WTC11 (cell line): Measurements from ENCODE around the gene SSC5D. TPM values are rescaled to one million over a fixed set of nuclear protein-coding genes. Genes with fewer than 3 reads are reported as not detected.

Experiments used
- ATAC-seq: fragments of 200-7000 bp; cut with Tn5 transposase; 2 replicates; pipeline ENCODE4 v1.10.0; 2021; ENCODE audit warnings: mild to moderate bottlenecking, moderate library complexity
- CTCF ChIA-PET: fragments of 300-600 bp; sonication (Branson Sonifier 250); formaldehyde crosslinking; loops from one replicate; lab custom pipeline; 2021; ENCODE audit warnings: antibody characterized with exemption; lab: Charles Lee
- POLR2A ChIA-PET: fragments of 350-600 bp; sonication (Branson Sonifier 250); formaldehyde crosslinking; loops from one replicate; lab custom pipeline; 2021; ENCODE audit warnings: antibody characterized with exemption; lab: Charles Lee
- DNase-seq: peaks from one replicate; pipeline ENCODE4 v3.0.0; 2021; ENCODE audit warnings: low spot score
- H3K27ac Mint-ChIP-seq: 2 replicates; pipeline ENCODE4 v1.8.0; 2021; ENCODE audit warnings: mixed read lengths
- H3K27me3 Mint-ChIP-seq: 2 replicates; pipeline ENCODE4 v1.8.0; 2021; ENCODE audit warnings: low read depth, mild to moderate bottlenecking, moderate library complexity, mixed read lengths
- H3K36me3 Mint-ChIP-seq: 2 replicates; pipeline ENCODE4 v1.8.0; 2021; ENCODE audit warnings: mixed read lengths
- H3K4me1 Mint-ChIP-seq: 2 replicates; pipeline ENCODE4 v1.8.0; 2022; ENCODE audit warnings: mixed read lengths
- H3K4me3 Mint-ChIP-seq: 2 replicates; pipeline ENCODE4 v1.8.0; 2021; ENCODE audit warnings: mild to moderate bottlenecking, moderate library complexity, mixed read lengths
- H3K9me3 Mint-ChIP-seq: 2 replicates; pipeline ENCODE4 v1.8.0; 2021; ENCODE audit warnings: mixed read lengths
- ATF6 ChIP-seq: sonication (generic); formaldehyde crosslinking; IDR thresholded peaks from 2 replicates; pipeline ENCODE4 v1.8.1; 2023; ENCODE audit warnings: mild to moderate bottlenecking, missing genetic modification reagents
- CREB1 ChIP-seq: sonication (generic); formaldehyde crosslinking; IDR thresholded peaks from 2 replicates; pipeline ENCODE4 v1.8.0; 2023; ENCODE audit warnings: mild to moderate bottlenecking, missing genetic modification reagents
- FOXP1 ChIP-seq: sonication (generic); formaldehyde crosslinking; IDR thresholded peaks from 2 replicates; pipeline ENCODE4 v1.8.0; 2022; ENCODE audit warnings: missing genetic modification reagents, mild to moderate bottlenecking, moderate library complexity, borderline replicate concordance
- GTF2I ChIP-seq: fragments of 250-450 bp; sonication (Bioruptor Pico); conservative IDR thresholded peaks from 2 replicates; pipeline ENCODE4 v1.4.0; 2021; ENCODE audit warnings: mild to moderate bottlenecking
- KAT7 ChIP-seq: sonication (generic); formaldehyde crosslinking; IDR thresholded peaks from 2 replicates; pipeline ENCODE4 v1.8.1; 2023; ENCODE audit warnings: missing genetic modification reagents, mild to moderate bottlenecking, borderline replicate concordance
- MAX ChIP-seq: sonication (generic); formaldehyde crosslinking; IDR thresholded peaks from 2 replicates; pipeline ENCODE4 v1.8.0; 2022; ENCODE audit warnings: mild to moderate bottlenecking, missing genetic modification reagents
- NFE2L1 ChIP-seq: sonication (generic); formaldehyde crosslinking; IDR thresholded peaks from 2 replicates; pipeline ENCODE4 v1.8.1; 2023; ENCODE audit warnings: missing genetic modification reagents
- NR2C2 ChIP-seq: sonication (generic); formaldehyde crosslinking; IDR thresholded peaks from 2 replicates; pipeline ENCODE4 v1.8.0; 2022; ENCODE audit warnings: mild to moderate bottlenecking, missing genetic modification reagents
- PRDM15 ChIP-seq: sonication (generic); formaldehyde crosslinking; IDR thresholded peaks from 2 replicates; pipeline ENCODE4 v1.8.0; 2022; ENCODE audit warnings: missing genetic modification reagents
- SOX15 ChIP-seq: fragments of 250-450 bp; sonication (Bioruptor Pico); IDR thresholded peaks from 2 replicates; pipeline ENCODE4 v1.9.0; 2021; ENCODE audit warnings: mild to moderate bottlenecking
- TEAD1 ChIP-seq: sonication (generic); formaldehyde crosslinking; IDR thresholded peaks from 2 replicates; pipeline ENCODE4 v1.8.0; 2022; ENCODE audit warnings: mild to moderate bottlenecking, missing genetic modification reagents
- TP53 ChIP-seq: sonication (generic); formaldehyde crosslinking; IDR thresholded peaks from 2 replicates; pipeline ENCODE4 v1.8.1; 2023; ENCODE audit warnings: mild to moderate bottlenecking, missing genetic modification reagents
- ZBTB21 ChIP-seq: sonication (generic); formaldehyde crosslinking; IDR thresholded peaks from 2 replicates; pipeline ENCODE4 v1.8.1; 2023; ENCODE audit warnings: mild to moderate bottlenecking, missing genetic modification reagents, borderline replicate concordance
- ZMAT4 ChIP-seq: fragments of 250-450 bp; sonication (Bioruptor Pico); IDR thresholded peaks from 2 replicates; pipeline ENCODE4 v1.9.0; 2021; ENCODE audit warnings: mild to moderate bottlenecking
- ZNF121 ChIP-seq: sonication (generic); formaldehyde crosslinking; IDR thresholded peaks from 2 replicates; pipeline ENCODE4 v1.8.0; 2023; ENCODE audit warnings: missing genetic modification reagents
- ZNF281 ChIP-seq: sonication (generic); formaldehyde crosslinking; IDR thresholded peaks from 2 replicates; pipeline ENCODE4 v1.8.0; 2023; ENCODE audit warnings: mild to moderate bottlenecking, missing genetic modification reagents
- total RNA-seq: library from RNA; stranded (reverse); gene quantifications from 3 replicates; pipeline ENCODE4 v1.2.3, GENCODE V29; 2021
- TF ChIP-seq, protein P1 (sequence below): sonication (generic); formaldehyde crosslinking; IDR thresholded peaks from 2 replicates; pipeline ENCODE4 v1.8.1; 2023; ENCODE audit warnings: mild to moderate bottlenecking, missing genetic modification reagents
- TF ChIP-seq, protein P2 (sequence below): sonication (generic); formaldehyde crosslinking; IDR thresholded peaks from 2 replicates; pipeline ENCODE4 v1.8.0; 2023; ENCODE audit warnings: missing genetic modification reagents, mild to moderate bottlenecking, borderline replicate concordance
- TF ChIP-seq, protein P3 (sequence below): fragments of 250-450 bp; sonication (Bioruptor Pico); IDR thresholded peaks from 2 replicates; pipeline ENCODE4 v1.8.0; 2021; ENCODE audit warnings: mild to moderate bottlenecking

SSC5D gene
- total RNA-seq, 1 experiment from 2014 or later: 2.9 TPM

- H3K27me3 Mint-ChIP-seq: peaks cover 9% of the 10 kb centered on the region
- POLR2A ChIA-PET: interaction anchor here (1.0 to 2.6 kb wide), 10 partner anchors 9 to 320 kb away, joined by 3 to 15 read pairs (median 4); partner anchors contain the start of genes FIZ1, HSPBP1, ISOC2 and NAT14
- H3K9me3 Mint-ChIP-seq: no peaks in the 10 kb centered on the region
- H3K4me3 Mint-ChIP-seq: peak within 1 kb of the TSS; percentile 85
- DNase-seq: peak; percentile 99
- ATAC-seq: peak; percentile 88
- H3K36me3 Mint-ChIP-seq: no peaks in the 10 kb centered on the region
- CTCF ChIA-PET: interaction anchor here (0.7 to 4.5 kb wide), 13 partner anchors 9 to 329 kb away, joined by 3 to 68 read pairs (median 5); partner anchors contain the start of genes ISOC2 and SSC5D
- H3K4me1 Mint-ChIP-seq: peaks cover 27% of the 10 kb centered on the region
- peak within 1 kb of the TSS; percentile 81 for H3K27ac Mint-ChIP-seq
- TF ChIP-seq GTF2I (CRISPR knock-in tag) (no peak), TP53 (CRISPR knock-in tag) (no peak), ATF6 (CRISPR knock-in tag) (no peak; the same call in 1 of the 2 replicates), TEAD1 (CRISPR knock-in tag) (peak; percentile 75), MAX (peak; percentile 99), ZNF121 (CRISPR knock-in tag) (no peak), NFE2L1 (CRISPR knock-in tag) (peak; percentile 60; the same call in 1 of the 2 replicates), ZBTB21 (no peak), ZMAT4 (CRISPR knock-in tag) (no peak), KAT7 (CRISPR knock-in tag) (no peak), SOX15 (no peak), PRDM15 (CRISPR knock-in tag) (peak; percentile 87), NR2C2 (CRISPR knock-in tag) (peak; percentile 74; the same call in 1 of the 2 replicates), ZNF281 (CRISPR knock-in tag) (peak; percentile 92), CREB1 (0 out of 2 replicates have a peak, but pooled peaks have one; percentile 74), FOXP1 (CRISPR knock-in tag) (peak; percentile 94)
- TF ChIP-seq, protein P1, sequence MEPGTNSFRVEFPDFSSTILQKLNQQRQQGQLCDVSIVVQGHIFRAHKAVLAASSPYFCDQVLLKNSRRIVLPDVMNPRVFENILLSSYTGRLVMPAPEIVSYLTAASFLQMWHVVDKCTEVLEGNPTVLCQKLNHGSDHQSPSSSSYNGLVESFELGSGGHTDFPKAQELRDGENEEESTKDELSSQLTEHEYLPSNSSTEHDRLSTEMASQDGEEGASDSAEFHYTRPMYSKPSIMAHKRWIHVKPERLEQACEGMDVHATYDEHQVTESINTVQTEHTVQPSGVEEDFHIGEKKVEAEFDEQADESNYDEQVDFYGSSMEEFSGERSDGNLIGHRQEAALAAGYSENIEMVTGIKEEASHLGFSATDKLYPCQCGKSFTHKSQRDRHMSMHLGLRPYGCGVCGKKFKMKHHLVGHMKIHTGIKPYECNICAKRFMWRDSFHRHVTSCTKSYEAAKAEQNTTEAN (CRISPR knock-in tag): peak; percentile 86; the same call in 1 of the 2 replicates
- TF ChIP-seq, protein P2, sequence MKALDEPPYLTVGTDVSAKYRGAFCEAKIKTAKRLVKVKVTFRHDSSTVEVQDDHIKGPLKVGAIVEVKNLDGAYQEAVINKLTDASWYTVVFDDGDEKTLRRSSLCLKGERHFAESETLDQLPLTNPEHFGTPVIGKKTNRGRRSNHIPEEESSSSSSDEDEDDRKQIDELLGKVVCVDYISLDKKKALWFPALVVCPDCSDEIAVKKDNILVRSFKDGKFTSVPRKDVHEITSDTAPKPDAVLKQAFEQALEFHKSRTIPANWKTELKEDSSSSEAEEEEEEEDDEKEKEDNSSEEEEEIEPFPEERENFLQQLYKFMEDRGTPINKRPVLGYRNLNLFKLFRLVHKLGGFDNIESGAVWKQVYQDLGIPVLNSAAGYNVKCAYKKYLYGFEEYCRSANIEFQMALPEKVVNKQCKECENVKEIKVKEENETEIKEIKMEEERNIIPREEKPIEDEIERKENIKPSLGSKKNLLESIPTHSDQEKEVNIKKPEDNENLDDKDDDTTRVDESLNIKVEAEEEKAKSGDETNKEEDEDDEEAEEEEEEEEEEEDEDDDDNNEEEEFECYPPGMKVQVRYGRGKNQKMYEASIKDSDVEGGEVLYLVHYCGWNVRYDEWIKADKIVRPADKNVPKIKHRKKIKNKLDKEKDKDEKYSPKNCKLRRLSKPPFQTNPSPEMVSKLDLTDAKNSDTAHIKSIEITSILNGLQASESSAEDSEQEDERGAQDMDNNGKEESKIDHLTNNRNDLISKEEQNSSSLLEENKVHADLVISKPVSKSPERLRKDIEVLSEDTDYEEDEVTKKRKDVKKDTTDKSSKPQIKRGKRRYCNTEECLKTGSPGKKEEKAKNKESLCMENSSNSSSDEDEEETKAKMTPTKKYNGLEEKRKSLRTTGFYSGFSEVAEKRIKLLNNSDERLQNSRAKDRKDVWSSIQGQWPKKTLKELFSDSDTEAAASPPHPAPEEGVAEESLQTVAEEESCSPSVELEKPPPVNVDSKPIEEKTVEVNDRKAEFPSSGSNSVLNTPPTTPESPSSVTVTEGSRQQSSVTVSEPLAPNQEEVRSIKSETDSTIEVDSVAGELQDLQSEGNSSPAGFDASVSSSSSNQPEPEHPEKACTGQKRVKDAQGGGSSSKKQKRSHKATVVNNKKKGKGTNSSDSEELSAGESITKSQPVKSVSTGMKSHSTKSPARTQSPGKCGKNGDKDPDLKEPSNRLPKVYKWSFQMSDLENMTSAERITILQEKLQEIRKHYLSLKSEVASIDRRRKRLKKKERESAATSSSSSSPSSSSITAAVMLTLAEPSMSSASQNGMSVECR (CRISPR knock-in tag): peak; percentile 90
- TF ChIP-seq, protein P3, sequence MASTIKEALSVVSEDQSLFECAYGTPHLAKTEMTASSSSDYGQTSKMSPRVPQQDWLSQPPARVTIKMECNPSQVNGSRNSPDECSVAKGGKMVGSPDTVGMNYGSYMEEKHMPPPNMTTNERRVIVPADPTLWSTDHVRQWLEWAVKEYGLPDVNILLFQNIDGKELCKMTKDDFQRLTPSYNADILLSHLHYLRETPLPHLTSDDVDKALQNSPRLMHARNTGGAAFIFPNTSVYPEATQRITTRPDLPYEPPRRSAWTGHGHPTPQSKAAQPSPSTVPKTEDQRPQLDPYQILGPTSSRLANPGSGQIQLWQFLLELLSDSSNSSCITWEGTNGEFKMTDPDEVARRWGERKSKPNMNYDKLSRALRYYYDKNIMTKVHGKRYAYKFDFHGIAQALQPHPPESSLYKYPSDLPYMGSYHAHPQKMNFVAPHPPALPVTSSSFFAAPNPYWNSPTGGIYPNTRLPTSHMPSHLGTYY: no peak
Measured at GRCh38 chr19:55476100-55476775, 12.0 kb upstream of the SSC5D start, which contains the start of gene ZNF628. Gene ZNF628 (plus strand): TSS chr19:55476617. CDS start chr19:55479911, 3,294 bp downstream.
